ENCODE measurements around the gene UNKL.

Gene UNKL

DNA sequence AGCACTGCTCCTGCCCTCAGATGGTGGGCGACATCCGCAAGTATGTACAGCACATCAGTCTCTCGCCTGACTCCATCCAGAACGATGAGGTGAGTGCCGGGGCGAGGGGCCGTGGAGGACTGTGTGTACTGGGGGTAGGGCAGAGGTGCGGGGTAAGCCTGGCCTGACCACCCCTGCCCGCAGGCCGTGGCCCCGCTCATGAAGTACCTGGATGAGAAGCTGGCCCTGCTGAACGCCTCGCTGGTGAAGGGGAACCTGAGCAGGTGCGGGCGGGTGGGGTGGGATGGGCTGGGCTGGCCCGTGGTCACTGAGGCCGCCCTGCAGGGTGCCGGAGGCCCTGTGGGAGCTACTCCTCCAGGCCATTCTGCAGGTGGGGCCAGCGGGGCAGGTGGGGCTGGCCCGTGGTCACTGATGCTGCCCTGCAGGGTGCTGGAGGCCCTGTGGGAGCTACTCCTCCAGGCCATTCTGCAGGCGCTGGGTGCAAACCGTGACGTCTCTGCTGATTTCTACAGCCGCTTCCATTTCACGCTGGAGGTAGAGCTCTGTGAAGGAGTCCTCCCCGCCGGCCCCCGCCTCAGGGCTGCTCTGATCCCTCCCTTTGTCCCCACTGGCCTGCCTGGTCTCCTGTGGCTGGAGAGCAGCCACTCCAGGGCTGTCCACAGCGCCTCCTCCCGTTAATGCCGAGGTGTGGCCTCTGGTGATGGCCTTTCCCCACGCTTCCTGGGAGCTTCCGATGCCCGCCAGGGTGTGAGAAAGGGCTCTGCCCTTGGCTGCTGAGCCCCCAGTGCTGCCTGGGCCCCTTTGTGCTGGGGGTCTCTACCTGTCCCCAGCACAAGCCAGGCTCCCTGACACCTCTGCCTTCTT, 67.8 kb downstream of the UNKL start:
- no peak for TF ChIP-seq JUND (IDR thresholded peaks at IDR 0.05; ENCODE audit: low read depth)
- in situ Hi-C loops (cut with HindIII; ENCODE audit: low pct_unique_long_range_greater_than_20kb, low sequenced_read_pairs), result no loop called here
- DNase-seq (ENCODE audit: low read depth in 1 of 2, low spot score in 1 of 2), result peak in 1 of 2 experiments; percentile 46

DNA sequence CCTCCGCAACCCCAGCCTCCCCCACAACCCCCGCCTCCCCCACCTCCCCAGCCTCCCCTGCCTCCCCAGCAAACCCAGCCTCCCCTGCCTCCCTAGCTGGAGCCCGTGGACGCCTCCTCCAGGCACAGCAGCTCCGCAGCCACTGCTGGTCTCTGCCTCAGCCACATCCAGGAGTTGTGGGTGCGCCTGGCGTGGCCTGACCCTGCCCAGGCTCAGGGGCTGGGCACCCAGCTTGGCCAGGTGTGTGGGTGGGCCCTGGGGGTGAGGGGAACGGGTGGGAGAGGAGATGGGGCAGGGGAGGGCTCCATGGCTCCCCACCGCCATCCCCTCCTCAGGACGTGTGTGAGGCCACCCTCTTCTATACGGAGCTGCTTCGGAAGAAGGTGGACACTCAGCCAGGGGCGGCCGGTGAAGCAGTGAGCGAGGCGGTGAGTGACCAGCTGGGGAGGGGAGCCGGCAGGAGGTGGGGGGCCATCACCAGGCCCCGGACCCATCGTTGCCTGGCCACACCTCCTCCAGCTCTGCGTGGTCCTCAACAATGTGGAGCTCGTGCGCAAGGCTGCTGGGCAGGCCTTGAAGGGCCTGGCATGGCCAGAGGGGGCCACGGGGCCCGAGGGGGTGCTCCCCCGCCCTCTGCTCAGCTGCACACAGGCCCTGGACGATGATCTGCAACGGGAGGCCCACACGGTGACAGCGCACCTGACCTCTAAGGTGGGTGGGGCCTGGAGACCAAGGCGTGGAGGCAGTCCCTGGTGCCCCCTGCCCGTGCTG, 68.7 kb downstream of the UNKL start:
- no peak for DNase-seq (ENCODE audit: low read depth in 1 of 2, low spot score in 1 of 2)
- TF ChIP-seq JUND (IDR thresholded peaks at IDR 0.05; ENCODE audit: low read depth), result no peak
- in situ Hi-C loops (cut with HindIII; ENCODE audit: low pct_unique_long_range_greater_than_20kb, low sequenced_read_pairs), result no loop called here

DNA sequence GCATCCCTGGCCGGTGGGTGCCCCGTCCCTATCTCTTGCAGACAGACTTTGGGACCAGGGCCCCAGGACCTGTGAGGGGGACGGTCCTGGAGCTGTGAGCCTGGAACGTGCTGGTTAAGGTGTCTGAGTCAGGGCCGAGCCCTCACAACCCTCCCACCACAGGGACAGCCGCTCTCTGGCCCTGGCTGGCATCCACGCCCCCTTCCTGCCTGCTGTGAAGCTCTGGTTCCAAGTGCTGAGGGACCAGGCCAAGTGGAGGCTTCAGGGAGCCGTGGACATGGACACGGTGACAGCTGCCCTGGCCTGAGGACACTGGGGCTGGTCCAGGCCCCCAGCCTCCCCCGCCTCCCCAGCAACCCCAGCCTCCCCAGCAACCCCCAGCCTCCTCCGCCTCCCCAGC, 69.4 kb downstream of the UNKL start:
- in situ Hi-C loops (cut with HindIII; ENCODE audit: low pct_unique_long_range_greater_than_20kb, low sequenced_read_pairs), result no loop called here
- no peak for TF ChIP-seq JUND (IDR thresholded peaks at IDR 0.05; ENCODE audit: low read depth)
- DNase-seq (ENCODE audit: low read depth in 1 of 2, low spot score in 1 of 2), result no peak

GRCh38 chr16:1344499-1344898, 70.0 kb downstream of the UNKL start:
- DNase-seq (ENCODE audit: low read depth in 1 of 2, low spot score in 1 of 2), result no peak
- in situ Hi-C loops (cut with HindIII; ENCODE audit: low pct_unique_long_range_greater_than_20kb, low sequenced_read_pairs), result no loop called here
- TF ChIP-seq JUND (IDR thresholded peaks at IDR 0.05; ENCODE audit: low read depth), result no peak

DNA sequence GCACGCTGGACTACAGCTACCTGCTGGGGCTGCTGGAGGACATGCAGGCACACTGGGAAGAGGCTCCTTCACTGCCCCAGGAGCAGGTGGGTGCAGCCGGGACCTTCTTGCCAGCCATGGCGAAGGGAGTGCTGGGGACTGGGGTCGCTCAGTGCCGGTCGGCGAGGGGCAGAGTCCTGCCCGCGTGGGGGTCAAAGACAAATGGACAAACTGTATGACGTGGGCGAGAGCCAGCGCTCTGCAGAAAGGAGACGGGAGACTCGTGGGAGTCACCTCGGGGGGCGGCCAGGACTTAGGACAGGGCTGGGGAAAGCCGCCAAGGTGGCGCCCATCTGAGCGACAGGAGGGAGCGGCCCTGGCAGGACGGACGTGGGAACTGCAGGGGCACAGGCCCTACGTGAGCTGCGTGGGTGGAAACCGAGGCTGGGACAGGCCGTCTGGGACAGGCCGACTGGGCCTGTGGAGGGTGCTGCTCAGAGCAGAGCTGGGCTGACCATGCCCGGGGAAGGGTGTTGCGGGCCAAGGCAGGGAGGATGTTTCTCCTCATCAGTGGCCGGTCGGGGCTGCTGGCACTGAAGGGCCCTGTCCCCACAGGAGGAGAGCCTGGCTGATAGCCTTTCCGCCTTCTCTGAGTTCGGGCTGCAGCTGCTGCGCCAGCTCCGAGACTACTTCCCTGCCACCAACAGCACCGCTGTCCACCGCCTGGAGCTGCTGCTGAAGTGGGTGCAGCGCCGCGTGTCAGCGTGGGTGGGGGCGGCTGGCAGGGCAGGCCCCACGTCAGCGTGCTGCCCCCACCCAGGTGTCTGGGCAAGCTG, 70.9 kb downstream of the UNKL start:
- no peak for DNase-seq (ENCODE audit: low read depth in 1 of 2, low spot score in 1 of 2)
- in situ Hi-C loops (cut with HindIII; ENCODE audit: low pct_unique_long_range_greater_than_20kb, low sequenced_read_pairs), result no loop called here
- no peak for TF ChIP-seq JUND (IDR thresholded peaks at IDR 0.05; ENCODE audit: low read depth)

DNA sequence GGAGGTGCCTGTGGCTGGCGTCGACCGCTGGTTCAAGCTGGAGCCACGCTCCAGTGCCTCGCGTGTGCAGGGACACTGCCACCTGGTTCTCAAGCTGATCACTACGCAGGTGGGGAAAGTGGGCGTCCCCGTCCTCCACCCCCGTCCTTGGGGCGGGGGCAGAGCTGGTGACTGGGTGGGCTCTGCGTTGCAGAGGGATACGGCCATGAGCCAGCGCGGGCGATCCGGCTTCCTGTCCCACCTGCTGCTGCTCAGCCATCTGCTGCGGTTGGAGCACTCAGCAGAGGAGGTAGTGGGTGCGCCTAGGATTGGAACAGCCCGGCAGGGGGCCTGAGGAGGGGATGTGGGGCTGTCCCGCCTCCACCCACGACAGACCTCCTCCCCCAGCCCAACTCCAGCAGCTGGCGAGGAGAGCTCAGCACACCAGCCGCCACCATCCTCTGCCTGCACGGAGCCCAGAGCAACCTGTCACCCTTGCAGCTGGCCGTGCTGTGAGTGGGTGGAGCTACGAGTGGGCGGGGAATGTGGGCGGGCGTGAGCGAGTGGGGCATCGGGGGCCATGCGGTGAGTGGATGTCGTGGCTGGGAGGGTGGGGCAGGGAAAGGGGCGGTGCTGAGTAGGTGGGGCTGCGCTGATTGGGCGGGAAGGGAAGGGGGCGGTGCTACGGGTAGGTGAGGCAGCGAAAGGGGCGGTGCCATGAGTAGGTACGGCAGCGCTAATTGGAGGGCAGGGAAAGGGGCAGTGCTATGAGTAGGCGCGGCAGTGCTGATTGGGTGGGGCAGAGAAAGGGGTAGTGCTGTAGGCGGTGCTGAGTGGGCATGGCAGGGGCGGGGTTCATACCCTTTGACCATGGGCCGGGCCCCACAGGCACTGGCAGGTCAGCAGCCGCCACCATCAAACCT, 71.7 kb downstream of the UNKL start:
- in situ Hi-C loops (cut with HindIII; ENCODE audit: low pct_unique_long_range_greater_than_20kb, low sequenced_read_pairs), result no loop called here
- peak; percentile 99 to 100 for DNase-seq (ENCODE audit: low read depth in 1 of 2, low spot score in 1 of 2)
- no peak for TF ChIP-seq JUND (IDR thresholded peaks at IDR 0.05; ENCODE audit: low read depth)

DNA sequence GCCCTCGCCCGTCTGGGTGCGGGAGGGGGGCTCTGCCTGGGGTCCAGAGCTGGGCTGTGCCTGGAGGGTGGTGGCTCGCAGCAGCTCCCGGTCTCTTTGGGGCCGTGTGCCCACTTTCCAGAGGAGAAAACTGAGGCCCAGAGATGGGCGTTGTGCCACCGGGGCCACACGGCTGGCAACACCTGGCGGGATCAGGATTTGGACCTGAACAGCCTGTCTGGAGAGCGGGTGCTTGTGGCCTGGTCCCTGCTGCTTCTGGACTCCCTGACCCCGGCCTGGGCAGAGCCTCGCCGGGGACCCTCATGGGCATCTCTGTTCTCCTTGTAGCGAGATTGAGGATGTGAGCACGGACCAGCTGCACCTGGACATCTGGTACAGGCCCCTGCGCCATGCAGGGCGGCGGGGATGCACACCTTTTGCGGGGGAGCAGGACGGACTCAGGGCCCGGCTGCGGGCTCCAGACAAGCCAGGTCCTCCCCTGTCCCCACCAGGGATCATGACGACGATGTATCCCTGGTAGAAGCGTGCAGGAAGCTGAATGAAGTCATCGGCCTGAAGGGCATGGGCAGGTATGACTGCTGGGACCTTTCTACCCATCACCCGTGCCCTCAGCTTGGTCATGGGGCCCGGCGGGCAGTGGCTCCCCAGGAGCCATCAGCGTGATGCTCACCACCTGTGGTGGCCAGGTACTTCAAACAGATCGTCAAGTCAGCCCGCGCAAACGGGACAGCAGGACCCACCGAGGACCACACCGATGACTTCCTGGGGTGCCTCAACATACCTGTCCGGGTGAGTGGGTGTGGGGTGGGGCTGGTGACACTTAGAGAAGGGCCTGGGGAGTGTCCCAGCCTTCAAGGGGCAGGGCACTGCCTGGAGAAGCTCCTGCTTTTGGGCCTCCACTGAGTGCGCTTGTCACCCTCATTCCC, 72.7 kb downstream of the UNKL start:
- DNase-seq (ENCODE audit: low read depth in 1 of 2, low spot score in 1 of 2), result no peak
- in situ Hi-C loops (cut with HindIII; ENCODE audit: low pct_unique_long_range_greater_than_20kb, low sequenced_read_pairs), result no loop called here
- no peak for TF ChIP-seq JUND (IDR thresholded peaks at IDR 0.05; ENCODE audit: low read depth)

GRCh38 chr16:1340730-1341494, 73.6 kb downstream of the UNKL start:
- TF ChIP-seq JUND (IDR thresholded peaks at IDR 0.05; ENCODE audit: low read depth), result no peak
- DNase-seq (ENCODE audit: low read depth in 1 of 2, low spot score in 1 of 2), result no peak
- in situ Hi-C loops (cut with HindIII; ENCODE audit: low pct_unique_long_range_greater_than_20kb, low sequenced_read_pairs), result no loop called here

- in situ Hi-C loops (cut with HindIII; ENCODE audit: low pct_unique_long_range_greater_than_20kb, low sequenced_read_pairs), result no loop called here
- TF ChIP-seq JUND (IDR thresholded peaks at IDR 0.05; ENCODE audit: low read depth), result no peak
- no peak for DNase-seq (ENCODE audit: low read depth in 1 of 2, low spot score in 1 of 2)
These were observed 75.4 kb downstream of the UNKL start for GRCh38 chr16:1338855-1339675.
